NCI-H226 (cell line): Measurements from ENCODE around the gene C2orf69.
"Not testable (repeated sequence)": the region's sequence is repeated elsewhere in the genome, so short reads cannot be mapped to it uniquely, and the experiment has no call there.

ENCODE experiments used
- DNase-seq: peaks from one replicate; pipeline ENCODE4 v3.0.0-alpha.2; 2015

C2orf69 gene

GRCh38 chr2:199911052-199911876 lies at the start of gene C2orf69:
C2orf69 (plus strand) TSS chr2:199911293; CDS start chr2:199911439, 146 bp downstream.
- DNase-seq = peak; percentile 81

- no peak for DNase-seq
These were observed 48.3 kb upstream of the C2orf69 start for GRCh38 chr2:199862788-199863187.

GRCh38 chr2:199865905-199866304 lies 45.2 kb upstream of the C2orf69 start:
- no peak for DNase-seq

- DNase-seq = no peak
These were observed 42.5 kb upstream of the C2orf69 start for GRCh38 chr2:199868431-199869226.

GRCh38 chr2:199869227-199869541 lies 41.9 kb upstream of the C2orf69 start:
- DNase-seq = no peak

- DNase-seq = no peak
These were observed 41.4 kb upstream of the C2orf69 start for GRCh38 chr2:199869653-199870052.

GRCh38 chr2:199870581-199870980 lies 40.5 kb upstream of the C2orf69 start:
- no peak for DNase-seq

GRCh38 chr2:199874209-199874608 lies 36.9 kb upstream of the C2orf69 start:
- DNase-seq = no peak

- peak; percentile 39 for DNase-seq
These were observed 35.7 kb upstream of the C2orf69 start for GRCh38 chr2:199875400-199875799.

GRCh38 chr2:199882667-199883066 lies 28.4 kb upstream of the C2orf69 start:
- DNase-seq = no peak

GRCh38 chr2:199883474-199884212 lies 27.4 kb upstream of the C2orf69 start:
- DNase-seq = no peak

GRCh38 chr2:199895406-199895805 lies 15.7 kb upstream of the C2orf69 start:
- DNase-seq = no peak

- no peak for DNase-seq
These were observed 14.5 kb upstream of the C2orf69 start for GRCh38 chr2:199896617-199897016.

GRCh38 chr2:199901942-199902341 lies 9.2 kb upstream of the C2orf69 start:
- DNase-seq = no peak

- no peak for DNase-seq
These were observed 8.5 kb upstream of the C2orf69 start for GRCh38 chr2:199902486-199903110.

- no peak for DNase-seq
These were observed 8.0 kb upstream of the C2orf69 start for GRCh38 chr2:199903111-199903510.

- DNase-seq = no peak
These were observed 3.9 kb upstream of the C2orf69 start for GRCh38 chr2:199907008-199907714.

GRCh38 chr2:199910338-199911051 lies 598 bp upstream of the C2orf69 start:
- no peak for DNase-seq

GRCh38 chr2:199911877-199912161 lies 726 bp downstream of the C2orf69 start:
- DNase-seq = no peak

GRCh38 chr2:199912553-199913114 lies 1.5 kb downstream of the C2orf69 start:
- not testable (repeated sequence) for DNase-seq

GRCh38 chr2:199914372-199914958 lies 3.4 kb downstream of the C2orf69 start:
- no peak for DNase-seq
